ENCODE measurements around the gene XYLT1.

Gene XYLT1

DNA sequence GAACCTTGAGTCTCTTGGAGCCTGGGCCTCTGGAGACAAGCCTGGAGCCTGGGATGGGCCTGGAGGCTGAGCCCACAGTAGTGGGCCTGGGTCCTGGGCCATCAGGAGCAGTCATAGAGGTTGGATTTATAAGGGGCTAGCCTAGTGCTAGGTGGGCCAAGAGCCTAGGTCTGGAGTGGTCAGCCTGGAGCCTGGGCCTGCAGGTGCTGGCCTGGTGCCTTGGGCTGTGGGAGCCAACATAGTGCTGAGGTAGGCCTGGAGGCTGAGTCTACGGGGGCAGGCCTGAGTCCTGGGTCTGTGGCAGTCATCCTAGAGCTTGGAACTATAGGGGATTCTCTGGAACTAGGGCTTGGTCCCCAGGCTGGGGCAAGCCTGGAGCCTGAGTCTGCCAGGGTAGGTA is 414.1 kb downstream of the XYLT1 start:
- DNase-seq (ENCODE audit: low read depth, low spot score), result no peak
- H3K27ac ChIP-seq, result no peak overlapping the region

DNA sequence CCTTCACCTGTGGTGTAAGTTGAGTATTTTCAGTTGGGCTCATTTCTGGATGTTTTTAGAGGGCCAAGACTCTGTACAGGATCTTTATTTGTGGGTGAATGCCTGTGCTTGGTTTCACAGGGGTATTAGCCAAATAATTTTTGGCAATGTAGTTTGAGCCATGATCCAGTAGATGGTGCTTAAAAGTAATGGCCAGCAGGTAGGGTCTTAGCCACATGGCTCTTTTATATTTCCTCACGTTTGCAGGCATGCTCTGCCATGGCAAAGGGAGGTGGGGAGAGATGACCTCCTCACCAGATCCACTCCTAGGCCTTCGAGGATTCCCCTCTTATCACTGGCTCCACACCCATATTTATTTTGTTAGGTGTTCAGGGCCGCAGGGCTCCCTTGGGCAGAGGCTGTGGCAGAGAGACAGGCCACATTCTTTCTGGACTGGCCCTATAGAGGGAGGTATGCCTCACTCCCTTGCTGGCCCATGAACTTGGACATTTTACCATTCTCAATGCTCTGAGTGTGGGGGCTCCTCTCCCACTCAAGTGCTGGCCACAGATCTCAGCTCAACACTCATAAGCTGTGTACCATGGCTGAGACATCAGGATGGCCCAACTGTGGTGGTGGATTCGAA is 417.1 kb downstream of the XYLT1 start:
- H3K27ac ChIP-seq, result no peak overlapping the region
- no peak for DNase-seq (ENCODE audit: low read depth, low spot score)
